A673 (cell line): ENCODE results near the gene KCNQ1OT1.

ENCODE experiments used
- EZH2 ChIP-seq: fragments of 200-600 bp; sonication (generic); IDR thresholded peaks from 2 replicates; pipeline ENCODE4 v1.6.1; 2017; ENCODE audit warnings: borderline replicate concordance, low read depth, mild to moderate bottlenecking, mixed read lengths, antibody characterized with exemption, low read length; ENCODE audit not compliant: poor library complexity, severe bottlenecking
- TF ChIP-seq, protein P1 (sequence below): fragments of 300-800, 200-600 bp; sonication (generic); conservative IDR thresholded peaks from 2 replicates; pipeline ENCODE4 v1.5.1; 2017; ENCODE audit warnings: low read depth, mild to moderate bottlenecking, antibody characterized with exemption, low read length, moderate library complexity, mixed read lengths

GRCh38 chr11:2745511-2745910 lies 45.7 kb upstream of the KCNQ1OT1 start:
- TF ChIP-seq, protein P1, sequence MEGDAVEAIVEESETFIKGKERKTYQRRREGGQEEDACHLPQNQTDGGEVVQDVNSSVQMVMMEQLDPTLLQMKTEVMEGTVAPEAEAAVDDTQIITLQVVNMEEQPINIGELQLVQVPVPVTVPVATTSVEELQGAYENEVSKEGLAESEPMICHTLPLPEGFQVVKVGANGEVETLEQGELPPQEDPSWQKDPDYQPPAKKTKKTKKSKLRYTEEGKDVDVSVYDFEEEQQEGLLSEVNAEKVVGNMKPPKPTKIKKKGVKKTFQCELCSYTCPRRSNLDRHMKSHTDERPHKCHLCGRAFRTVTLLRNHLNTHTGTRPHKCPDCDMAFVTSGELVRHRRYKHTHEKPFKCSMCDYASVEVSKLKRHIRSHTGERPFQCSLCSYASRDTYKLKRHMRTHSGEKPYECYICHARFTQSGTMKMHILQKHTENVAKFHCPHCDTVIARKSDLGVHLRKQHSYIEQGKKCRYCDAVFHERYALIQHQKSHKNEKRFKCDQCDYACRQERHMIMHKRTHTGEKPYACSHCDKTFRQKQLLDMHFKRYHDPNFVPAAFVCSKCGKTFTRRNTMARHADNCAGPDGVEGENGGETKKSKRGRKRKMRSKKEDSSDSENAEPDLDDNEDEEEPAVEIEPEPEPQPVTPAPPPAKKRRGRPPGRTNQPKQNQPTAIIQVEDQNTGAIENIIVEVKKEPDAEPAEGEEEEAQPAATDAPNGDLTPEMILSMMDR: no peak
- no peak for TF ChIP-seq EZH2
